Bone marrow (tissue), 2 donors: ENCODE results near the gene CAMK1D.
"Not testable (repeated sequence)": the region's sequence is repeated elsewhere in the genome, so short reads cannot be mapped to it uniquely, and the experiment has no call there.

Experiments
- DNase-seq, 2 donors: peaks; one replicate each; lab custom pipeline; 2025; lab: John Stamatoyannopoulos, UW

CAMK1D gene

DNA sequence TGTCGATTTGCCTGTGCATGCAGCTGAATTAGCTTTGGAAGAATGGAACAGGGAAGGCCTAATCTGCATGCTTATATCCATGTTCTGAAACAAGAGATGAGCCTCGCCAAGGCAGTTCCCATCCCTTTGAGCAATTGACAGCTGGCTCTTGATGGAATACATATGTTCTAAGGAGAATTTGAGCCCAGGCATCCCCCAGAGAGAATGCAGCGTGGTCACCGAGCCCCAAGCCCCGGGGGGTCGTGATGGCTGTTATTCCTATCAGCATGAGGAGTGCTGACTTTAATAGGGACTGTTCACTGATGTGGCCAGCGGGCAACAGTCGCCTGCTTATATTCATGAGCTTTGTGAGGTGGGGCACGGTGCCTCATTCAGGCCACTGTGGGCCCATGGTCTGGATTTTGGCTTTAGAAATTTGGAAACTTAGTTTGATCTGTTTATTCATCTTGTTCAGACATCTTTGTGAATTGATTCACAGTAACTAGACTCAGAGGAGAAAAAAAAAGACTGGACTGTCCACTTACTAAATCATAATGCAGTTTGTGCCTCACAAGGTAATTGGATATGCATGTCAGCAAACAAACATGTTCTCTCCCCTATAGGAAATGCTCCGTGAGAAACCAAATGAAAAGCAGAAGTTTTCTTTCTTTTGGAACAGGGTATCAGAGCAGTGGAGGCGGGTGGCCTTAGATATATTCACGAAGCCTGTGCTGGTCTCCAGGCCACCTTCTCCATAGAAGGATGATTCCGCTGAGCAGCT, 447.2 kb downstream of the CAMK1D start:
- DNase-seq, result no peak

DNA sequence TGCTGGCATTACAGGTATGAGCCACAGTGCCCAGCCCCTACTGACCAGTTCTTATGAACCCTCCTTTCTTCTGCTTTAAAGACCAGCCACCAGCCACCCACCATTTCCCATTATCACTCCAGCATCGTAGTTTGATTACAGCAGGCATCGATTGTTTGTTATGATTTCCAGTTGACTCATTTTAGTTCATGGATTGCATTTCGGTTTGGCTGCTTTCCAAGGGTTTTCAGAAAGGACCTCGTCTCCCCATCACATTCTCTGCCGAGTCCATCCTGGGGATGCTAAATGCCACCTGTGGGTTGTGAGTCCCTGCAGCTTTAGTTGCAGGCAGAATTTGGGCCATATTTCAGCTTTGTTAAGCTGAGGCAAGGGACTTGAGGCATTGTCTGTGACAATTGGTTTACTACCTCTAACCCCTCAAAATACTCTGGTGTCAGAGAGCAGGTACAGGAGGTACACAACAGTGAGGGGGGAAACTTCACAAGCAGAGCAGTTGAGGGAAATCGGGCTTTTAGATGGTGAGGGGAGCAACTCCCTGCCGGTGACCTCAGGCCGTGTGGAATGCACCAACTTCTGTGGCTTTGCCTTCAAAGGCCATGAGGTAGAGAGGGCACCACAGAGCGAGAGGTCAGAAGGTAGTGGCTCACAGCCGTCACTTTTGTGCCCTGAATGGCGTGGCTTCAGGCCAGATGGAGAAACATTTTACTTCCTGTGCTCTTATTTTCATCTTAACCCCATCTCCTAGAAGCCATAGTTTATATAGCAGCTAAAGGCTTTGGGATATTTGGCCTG, 448.3 kb downstream of the CAMK1D start:
- DNase-seq, result no peak

DNA sequence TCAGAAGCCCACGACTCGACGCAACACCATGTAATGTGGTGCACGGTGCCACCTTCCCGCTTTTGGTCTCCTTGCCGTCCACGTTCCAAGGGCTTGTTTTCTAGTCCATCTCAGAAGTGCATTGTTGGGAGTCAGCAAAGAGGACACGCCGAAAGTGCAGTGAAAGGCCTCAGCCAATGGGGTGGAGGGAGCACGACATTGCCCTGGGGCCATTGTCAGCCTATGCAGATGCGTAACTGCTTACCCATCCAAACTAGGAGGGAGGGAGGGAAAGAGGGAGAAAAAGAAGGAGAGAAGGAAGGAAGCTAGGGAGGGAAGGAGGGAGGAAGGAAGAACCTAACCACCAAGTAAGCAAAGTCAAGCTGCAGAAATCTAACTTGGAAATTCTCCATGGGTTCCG, 449.8 kb downstream of the CAMK1D start:
- no peak for DNase-seq

DNA sequence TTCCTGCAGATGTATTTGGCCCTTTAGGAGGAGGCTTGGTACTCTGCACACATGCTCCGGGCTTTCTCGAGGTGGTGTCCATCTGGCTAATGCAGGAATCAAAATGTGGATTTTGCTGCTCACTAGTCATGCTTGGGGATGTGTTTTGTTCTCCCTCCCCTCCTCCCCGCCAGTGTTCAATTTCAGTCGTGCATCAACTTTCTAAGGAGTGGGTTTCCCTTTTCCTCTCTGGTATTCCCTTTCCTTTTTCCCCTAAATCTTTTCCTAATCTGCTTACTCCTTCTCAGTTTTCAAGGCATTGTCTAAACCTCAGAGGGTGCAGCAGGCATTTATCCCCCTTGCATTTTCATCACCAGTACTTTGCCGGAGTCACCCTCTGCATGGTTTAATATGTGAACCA, 450.4 kb downstream of the CAMK1D start:
- no peak for DNase-seq

DNA sequence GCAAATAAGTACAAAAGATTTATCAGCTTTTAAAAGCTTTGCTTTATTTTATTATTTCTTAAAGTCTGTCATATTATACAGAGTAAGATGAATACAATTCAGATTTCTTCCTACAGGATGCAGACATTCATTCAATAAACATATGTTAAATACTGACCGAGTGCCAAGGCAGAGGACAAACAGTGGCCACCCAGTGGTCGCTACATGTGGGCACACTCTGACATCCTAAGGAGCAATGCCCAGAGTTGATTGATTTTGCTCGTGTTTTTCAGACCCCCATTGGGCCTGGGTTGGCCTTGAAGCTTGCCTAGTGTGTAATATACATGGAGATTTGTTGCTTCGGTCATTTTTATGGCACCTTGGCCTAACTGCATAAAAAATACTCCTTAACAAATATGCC, 451.0 kb downstream of the CAMK1D start:
- no peak for DNase-seq

DNA sequence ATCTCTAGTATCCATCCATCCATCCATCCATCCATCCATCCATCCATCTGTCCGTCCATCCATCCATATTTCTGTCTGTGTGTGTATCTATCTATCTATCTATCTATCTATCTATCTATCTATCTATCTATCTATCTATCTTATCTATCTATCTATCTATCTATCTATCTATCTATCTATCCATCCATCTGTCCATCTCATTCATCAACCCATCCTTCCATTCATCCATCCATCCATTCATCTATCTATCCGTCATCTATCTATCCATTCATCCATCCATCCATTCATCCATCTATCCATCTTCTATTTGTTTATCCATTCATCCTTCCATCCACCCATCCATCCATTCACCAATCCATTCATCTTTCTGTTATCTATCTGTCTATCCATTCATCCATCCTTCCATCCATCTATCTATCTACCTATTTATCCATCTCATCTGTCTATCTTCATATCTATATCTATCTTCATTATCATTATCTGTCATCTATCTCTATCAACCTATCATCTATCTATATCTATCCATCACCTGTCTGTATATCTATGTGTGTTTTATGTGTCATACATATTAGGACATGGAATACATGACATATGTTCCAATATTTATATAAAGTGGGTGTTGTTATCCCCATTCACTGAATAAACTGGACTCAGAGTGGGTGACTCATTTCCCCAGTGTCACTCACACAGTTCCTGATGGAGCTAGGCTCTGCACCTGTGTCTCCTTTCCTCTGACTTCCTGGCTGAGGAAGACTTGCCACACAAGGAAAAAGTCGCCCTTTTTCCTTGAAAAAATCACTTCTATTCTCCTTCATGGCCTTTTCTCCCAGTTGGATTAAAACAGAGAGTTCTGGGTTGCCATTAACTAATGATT, 452.1 kb downstream of the CAMK1D start:
- no peak for DNase-seq

DNA sequence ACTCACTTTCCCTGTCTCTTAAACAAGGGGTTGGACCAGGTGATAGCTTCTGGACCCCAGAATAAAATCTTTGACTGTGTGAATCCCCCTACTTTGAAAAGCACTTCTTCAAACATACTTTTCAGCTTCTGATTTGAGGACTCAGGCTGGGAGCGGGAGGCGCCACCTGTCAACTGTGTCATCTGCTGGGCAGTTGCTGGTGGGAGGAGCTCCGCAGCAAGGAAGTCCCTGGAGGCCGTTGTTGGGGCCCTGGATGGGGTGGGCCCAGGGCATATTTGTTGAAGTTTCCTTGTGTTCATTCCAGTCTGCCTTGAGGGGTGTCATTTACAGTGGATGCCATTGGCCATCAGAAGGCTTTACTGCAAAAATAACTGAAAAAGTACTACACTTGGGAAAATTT, 454.4 kb downstream of the CAMK1D start:
- DNase-seq, result no peak

DNA sequence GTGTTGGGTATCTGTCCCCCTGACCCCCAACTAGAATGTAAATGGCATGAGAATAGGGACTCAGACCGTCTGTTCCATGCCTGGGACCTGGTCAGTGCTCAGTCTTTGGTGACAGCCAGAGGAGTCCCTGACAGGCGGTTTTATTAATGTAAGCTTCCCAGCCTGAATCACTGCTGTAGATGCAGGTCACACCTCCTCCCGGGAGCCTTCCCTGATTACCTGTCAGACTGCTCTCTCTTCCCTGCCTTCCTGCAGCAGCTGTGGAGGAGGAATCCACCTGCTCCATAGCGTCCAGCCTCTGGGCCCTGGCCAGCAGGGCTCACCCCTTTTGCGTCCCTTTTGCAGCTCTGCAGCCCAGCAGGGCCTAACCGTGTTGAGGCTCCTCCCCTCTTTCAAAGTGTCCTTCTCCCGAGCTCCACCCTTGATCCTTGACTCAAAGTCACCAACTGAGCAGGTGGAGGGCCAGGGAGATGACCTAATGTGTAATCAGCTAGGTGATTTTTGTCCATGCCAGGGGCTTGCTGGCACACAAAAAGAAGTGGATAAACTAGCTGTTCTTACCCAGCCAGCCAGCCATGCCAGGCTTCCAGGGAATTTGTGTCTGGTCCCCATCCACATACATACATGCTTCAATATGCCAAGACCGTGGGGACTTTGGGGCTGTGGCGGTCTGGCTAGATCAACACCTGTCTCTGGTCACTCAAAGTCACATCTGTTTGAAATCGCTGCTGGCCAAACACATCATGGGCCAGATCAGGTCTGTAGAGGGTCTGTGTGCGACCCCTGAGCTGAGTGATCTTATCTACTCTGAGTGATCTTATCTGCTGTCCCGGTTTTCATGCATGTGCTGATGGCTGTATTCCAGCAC, 457.1 kb downstream of the CAMK1D start:
- DNase-seq, result no peak

DNA sequence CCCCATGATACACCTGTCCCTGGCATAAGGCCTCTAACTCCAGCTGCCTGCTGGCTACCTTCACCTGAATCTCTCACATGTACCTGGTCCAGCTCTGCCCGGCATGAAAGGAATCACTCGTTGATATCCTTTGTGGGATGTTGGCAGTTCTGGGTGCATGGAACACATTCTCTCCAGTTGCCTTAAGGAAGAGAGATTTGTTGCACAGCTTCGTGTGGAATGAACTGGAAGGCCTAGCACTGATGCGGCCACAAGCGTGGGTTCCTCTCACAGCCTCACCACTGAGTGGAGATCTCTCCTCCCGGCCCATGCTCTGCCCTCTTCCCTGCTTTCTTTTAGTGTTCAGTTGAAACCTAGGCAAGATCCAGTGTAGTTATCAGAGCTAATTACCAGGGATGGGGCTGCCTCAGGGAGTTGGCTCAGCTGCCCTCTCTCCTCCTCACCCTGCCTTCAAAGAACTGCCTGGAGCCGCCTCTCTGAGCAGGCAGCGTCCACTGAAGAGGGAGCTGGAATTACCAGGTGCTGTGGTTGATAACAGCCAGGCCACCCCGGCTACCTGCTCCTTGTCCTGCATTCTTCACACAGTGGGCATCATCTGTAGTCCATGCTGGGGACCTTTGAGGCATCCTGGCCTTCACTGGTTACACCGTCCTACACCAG, 457.9 kb downstream of the CAMK1D start:
- DNase-seq, result no peak

DNA sequence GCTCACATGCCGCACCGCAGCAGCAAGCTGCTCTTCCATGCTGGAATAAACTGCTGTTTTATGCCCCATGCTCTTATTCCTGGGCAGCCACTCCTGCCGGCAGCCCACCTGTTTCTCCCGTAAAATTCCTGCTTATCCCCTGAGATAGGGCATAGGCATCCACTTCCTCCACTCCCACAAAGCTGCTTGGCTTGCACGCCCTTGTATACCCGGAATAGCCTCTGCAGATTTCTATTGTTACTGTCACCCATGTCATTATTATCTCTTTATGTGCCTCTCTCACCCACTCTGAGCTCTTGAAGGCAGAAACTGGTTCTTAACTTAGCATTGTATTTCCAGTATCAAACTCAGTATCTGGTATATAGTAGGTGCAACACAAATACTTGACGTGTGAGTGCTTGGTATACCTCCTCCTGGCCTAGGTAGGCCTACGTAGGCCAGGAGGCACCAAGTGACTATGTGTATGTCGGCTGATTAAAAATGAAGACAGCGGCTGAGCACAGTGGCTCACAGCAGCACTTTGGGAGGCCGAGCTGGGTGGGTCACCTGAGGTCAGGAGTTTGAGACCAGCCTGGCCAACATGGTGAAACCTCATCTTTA, 458.8 kb downstream of the CAMK1D start:
- no peak for DNase-seq

DNA sequence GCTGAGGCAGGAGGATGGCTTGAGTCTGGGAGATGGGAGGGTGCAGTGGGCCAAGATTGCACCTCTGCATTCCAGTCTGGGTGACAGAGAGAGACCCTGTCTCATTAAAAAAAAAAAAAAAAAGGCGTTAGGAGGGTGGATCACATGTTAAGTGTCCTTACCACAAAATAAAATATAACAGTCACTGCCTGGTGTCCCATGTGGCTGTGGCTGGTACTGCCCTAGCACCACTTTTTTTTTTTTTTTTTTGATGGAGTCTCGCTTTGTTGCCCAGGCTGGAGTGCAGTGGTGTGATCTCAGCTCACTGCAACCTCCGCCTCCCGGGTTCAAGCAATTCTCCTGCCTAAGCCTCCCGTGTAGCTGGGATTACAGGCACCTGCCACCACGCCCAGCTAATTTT, 460.7 kb downstream of the CAMK1D start:
- not testable (repeated sequence) for DNase-seq

DNA sequence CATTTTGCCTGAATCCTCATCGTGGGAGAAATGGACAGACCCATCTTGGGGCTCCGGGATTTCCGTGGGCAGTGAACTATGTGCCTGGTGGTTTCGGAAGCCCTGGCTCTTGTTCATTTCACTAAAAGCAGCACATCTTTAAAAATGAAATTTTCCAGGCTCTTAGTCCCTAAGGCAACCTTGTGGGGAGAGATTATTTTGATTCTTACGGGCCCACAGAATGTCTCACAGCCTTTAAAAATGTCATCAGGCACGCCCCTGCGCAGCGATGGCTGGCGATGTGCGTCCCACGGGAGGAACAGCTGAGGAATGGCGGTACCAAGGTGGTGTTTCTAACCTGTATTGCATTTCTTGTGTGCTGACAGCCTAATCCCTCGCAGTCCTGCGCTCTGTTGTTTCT, 462.5 kb downstream of the CAMK1D start:
- DNase-seq, result no peak

DNA sequence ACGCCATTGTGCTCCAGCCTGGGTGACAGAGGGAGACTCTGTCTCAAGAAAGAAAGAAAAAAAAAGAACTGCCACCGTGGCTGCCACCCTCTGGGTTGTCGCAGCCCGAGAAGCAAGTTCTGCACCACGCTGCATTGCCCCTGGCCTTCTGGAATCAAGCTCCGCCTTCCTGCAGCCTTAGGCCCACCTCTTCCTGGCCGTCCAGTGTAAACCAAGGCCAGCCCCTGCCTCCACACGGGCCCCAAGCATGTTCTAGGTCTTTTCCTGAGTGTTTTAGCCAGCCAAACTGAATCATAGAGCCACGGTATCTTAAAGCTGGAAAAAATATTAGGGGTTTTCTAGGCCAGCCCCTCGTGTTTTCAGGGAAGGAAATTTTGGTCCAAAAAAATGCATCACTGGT, 463.2 kb downstream of the CAMK1D start:
- DNase-seq, result no peak

DNA sequence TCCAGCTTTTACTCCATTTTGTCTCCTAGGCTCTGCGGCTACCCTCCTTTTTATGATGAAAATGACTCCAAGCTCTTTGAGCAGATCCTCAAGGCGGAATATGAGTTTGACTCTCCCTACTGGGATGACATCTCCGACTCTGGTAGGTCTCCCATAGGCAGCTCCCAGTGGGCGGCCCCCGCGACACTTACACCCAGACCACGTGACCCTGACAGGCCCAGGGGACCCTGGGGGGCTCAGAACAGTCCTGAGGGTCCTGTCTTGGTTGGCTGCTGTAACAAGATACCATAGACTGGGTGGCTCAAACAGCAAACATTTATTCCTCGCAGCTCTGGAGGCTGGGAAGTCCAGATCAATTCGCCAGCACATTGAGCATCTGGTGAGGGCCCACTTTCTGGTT, 464.8 kb downstream of the CAMK1D start:
- DNase-seq, result no peak

DNA sequence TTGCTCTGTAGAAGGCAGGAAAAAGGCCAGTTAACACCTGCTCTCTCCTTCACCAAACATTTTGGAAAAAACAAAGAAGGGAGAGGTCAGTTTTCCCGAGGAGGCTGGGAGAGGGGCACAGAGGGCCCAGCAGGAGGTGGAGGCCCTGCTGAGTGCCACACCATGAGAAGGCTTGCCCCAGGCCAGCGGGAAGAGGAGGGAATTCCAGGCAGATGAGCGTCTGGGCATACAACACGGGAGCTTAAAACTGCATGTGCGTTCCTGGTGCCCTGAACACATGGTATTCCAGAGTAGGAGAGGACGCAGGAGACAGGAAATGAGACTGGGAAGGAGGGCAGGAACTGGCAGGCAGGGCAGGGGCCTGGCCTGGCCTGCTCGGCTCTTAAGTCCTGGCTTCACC, 469.7 kb downstream of the CAMK1D start:
- no peak for DNase-seq

DNA sequence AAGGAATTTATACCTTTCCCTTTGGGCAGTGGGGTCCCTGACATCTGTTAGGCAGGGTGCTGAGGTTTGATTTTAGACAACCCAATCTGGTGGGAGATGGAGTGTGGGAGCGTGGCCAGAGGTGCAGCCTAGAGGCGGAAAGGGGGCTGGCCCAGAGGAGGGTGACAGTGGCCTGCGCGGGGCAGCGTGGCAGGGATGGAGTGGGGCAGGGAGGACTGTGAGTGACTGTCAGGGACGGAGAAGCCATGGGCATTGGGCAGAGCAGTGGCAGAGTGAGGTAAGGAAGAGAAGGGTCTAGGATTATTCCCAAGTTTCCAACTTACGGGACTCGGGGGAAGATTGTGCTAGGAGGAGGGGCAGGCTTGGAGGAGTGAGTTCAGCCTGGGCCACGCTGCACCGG, 470.3 kb downstream of the CAMK1D start:
- DNase-seq, result no peak

DNA sequence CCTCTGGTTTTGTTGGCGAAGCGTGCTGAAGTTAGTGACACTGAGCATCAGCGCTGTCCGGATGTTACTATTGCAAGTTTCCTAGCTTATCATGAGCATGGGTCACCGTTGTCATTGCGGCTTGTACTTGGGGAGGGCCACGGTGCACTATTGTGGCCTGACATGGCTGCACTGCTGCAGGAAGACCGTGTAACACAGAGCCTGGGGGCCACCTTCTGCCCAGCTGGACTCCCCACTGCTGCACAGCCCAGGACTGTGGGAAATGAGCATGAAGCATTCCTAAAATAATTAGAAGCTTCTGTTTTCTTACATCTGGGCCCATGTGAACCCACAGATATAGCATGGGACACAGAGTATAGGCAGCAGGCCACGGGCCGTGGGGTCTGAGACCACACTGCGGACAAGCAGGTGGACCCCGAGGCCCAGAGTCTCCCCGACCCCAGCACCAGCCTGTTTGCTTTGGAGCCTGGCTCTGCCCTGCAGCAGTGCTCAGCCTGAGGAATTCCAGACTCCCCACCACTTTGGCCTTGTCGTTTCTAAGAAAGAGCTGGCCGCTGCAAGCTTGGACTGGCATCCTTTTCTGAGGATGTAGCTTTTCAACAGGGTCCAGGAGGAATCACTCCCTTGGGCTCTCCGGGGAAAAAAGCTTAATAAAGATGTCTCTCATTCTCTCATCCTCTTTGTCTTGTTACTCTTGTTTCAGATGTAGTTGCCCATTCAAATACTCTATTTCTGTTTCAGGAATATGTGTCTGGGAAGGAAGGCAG, 473.0 kb downstream of the CAMK1D start:
- DNase-seq, result no peak

DNA sequence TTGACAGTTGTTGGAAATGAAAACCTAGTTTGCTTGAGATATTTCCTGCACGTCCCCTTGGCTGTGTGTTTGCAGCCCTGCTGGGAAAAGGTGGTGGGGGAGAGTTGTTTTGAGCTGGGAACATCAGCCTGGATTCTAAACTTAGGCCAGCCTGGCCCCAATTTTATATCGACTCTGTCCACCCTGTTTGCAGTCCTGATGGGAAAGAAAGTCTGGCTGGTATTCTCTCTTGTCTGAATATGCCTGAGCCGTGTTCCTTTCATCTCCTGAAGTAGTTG, 473.5 kb downstream of the CAMK1D start:
- no peak for DNase-seq

DNA sequence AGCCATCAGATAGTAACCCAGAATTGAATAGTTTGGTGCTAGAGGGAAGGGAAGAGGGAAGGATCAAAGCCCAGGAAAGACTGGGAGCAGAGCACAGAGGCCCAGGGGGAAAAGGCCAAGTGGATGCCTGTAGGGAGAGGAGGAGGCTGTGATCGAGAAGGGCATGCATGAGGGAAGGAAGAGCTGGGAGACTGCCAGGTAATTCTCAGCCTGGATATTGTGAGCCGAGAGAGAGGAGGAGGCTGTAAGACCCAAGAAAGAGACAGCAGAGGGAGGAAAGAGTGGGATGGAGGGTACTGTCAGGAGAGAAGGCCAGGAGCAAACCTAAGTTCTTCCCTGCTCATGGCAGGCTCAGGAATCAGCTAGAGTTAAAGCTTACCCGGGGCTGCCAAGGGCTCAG, 474.0 kb downstream of the CAMK1D start:
- DNase-seq, result no peak

DNA sequence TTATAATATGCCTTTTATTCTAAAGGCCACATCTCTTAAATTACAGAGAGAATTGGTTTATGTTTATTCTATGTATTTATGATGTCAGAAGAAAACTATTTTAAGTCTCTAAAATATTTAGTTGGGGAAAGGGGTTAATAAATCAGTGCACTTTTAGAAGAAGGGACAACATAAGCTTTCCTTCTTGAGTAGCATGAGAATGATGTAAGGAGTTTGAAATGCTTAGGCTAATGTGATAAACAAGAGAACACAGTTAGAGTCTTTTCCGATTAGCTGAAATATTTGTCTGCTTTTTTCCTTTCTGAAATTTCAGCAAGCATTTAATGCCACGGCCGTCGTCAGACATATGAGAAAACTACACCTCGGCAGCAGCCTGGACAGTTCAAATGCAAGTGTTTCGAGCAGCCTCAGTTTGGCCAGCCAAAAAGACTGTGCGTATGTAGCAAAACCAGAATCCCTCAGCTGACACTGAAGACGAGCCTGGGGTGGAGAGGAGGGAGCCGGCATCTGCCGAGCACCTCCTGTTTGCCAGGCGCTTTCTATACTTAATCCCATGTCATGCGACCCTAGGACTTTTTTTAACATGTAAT, 476.0 kb downstream of the CAMK1D start:
- DNase-seq, result no peak
